Measurements from ENCODE around the gene CTXND1. TPM values are rescaled to one million over a fixed set of nuclear protein-coding genes. Genes with fewer than 3 reads are reported as not detected.

The CTXND1 gene
- total and polyA plus RNA-seq, 2 of the 8 experiments (the other 6 are each of a cell fraction or from before 2014, with no cell fraction given), result 0.03 TPM; not detected in 1

DNA sequence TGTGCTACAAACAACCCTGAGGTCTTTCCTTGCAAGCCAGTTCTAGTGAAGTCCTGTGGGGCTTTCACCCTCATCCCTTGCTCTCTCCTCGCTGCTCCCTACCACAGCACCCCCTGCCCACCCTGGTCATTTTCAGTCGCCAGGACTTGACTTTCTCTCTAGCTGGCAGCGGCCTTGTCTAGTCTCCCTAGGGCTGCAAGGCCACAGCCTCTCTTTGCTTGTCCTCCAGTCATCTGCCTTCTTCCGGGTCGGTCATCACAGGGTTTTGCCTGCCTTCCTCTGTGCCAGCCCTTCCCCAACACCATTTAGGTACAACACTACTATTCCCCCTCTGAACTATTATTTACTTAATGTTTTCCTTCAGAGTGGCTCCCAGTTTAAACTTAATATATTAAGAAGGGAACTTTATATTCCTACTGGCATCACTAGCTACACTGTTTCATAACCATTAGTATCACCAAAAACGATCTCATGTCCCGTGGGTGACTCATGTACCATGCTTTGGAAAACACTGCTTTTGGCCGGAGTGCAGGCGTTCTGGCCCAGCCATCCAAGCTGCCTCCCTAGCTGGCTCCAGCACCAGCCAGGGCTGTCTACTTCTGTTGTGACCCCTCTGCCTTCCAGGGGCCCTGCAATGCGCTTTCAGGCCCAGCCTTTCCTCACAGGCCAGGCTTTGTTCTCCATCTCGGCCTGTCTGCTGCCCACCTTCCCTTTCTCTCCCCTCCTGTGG lies 77.8 kb downstream of the CTXND1 start:
- Histone ChIP-seq H2BK15ac (ENCODE audit: low read length) (no peak overlapping the region), H2AK5ac (ENCODE audit: low read depth, low read length) (no peak overlapping the region), H3K23ac (ENCODE audit: insufficient read length) (no peak overlapping the region), H4K5ac (ENCODE audit: insufficient read length, low read depth, low read length) (no peak overlapping the region), H2BK120ac (replicated peaks; ENCODE audit: low read depth, low read length) (no peak overlapping the region), H3K23me2 (ENCODE audit: low read depth, low read length) (no peaks in the 10 kb centered on the region), H3K4ac (replicated peaks; ENCODE audit: insufficient read length, low read depth, low read length) (no peak overlapping the region), H3K18ac (ENCODE audit: extremely low read depth, low read length) (no peak overlapping the region), H4K20me1 (replicated peaks in 1 of 2; ENCODE audit: control insufficient read depth in 1 of 2, insufficient read depth in 2 of 2, low read length in 2 of 2) (no peaks in the 10 kb centered on the region), H3K4me1 (replicated peaks in 1 of 4; ENCODE audit: control insufficient read depth in 3 of 4, insufficient read depth in 4 of 4, low read length in 3 of 4) (no peaks in the 10 kb centered on the region), H4K8ac (ENCODE audit: extremely low read depth, insufficient read depth, low read length) (no peak overlapping the region), H3K56ac (replicated peaks; ENCODE audit: insufficient read length, low read depth, low read length) (no peak overlapping the region), H3K9me3 (ENCODE audit: insufficient read depth in 2 of 2, low read depth in 1 of 2, low read length in 1 of 2) (no peaks in the 10 kb centered on the region), H2BK12ac (ENCODE audit: low read depth, low read length) (no peak overlapping the region), H3K27ac (ENCODE audit: low read depth, low read length) (no peak overlapping the region), H3K4me2 (ENCODE audit: insufficient read depth in 1 of 2, low read depth in 2 of 2, low read length in 2 of 2) (no peak overlapping the region), H3K27me3 (replicated peaks in 1 of 4; ENCODE audit: control insufficient read depth in 3 of 4, extremely low read depth in 1 of 4, insufficient read depth in 3 of 4, low read length in 3 of 4) (no peaks in the 10 kb centered on the region), H3K4me3 (ENCODE audit: extremely low read depth in 1 of 4, insufficient read depth in 2 of 4, low read depth in 3 of 4, low read length in 4 of 4) (no peak overlapping the region), H4K91ac (replicated peaks; ENCODE audit: insufficient read length, low read length) (no peak overlapping the region), H2BK20ac (ENCODE audit: low read length) (no peak overlapping the region), H3K9ac (replicated peaks in 1 of 4; ENCODE audit: extremely low read depth in 1 of 4, low read depth in 3 of 4, low read length in 3 of 4) (no peak overlapping the region), H3K79me2 (ENCODE audit: control insufficient read depth in 1 of 2, insufficient read depth in 2 of 2, low read length in 2 of 2) (no peaks in the 10 kb centered on the region), H3K36me3 (ENCODE audit: control insufficient read depth in 2 of 4, insufficient read depth in 4 of 4, low read length in 3 of 4) (0 out of 8 replicates have a peak, but pooled peaks cover 0 to 5% (median 0%) of the 10 kb centered on the region in 4 experiments), H3K14ac (ENCODE audit: insufficient read length) (no peak overlapping the region), H2BK5ac (ENCODE audit: low read depth, low read length) (no peak overlapping the region), H2AFZ (ENCODE audit: low read length) (no peak overlapping the region), H3K79me1 (ENCODE audit: low read depth, low read length) (no peaks in the 10 kb centered on the region)
- TF ChIP-seq ZNF274 (IDR thresholded peaks at IDR 0.05; ENCODE audit: borderline replicate concordance, extremely low read depth, low read length), result no peak
- no peak for TF ChIP-seq TAF1 (IDR thresholded peaks at IDR 0.05; ENCODE audit: low read depth, low read length)
- TF ChIP-seq EGR1 (IDR thresholded peaks at IDR 0.05; ENCODE audit: borderline replicate concordance, low read depth, low read length), result no peak
- no peak for TF ChIP-seq YY1 (IDR thresholded peaks at IDR 0.05; ENCODE audit: low read depth, low read length)
- TF ChIP-seq GTF2F1 (IDR thresholded peaks at IDR 0.05; ENCODE audit: borderline replicate concordance, low read depth, low read length), result no peak
- no peak for TF ChIP-seq JUND (IDR thresholded peaks at IDR 0.05; ENCODE audit: low read length)
- no peak for TF ChIP-seq CREB1 (IDR thresholded peaks at IDR 0.05)
- ChIA-PET CTCF (ENCODE audit: partially characterized antibody) (interaction anchor here (0.6 to 3.6 kb wide), 15 partner anchors 7 to 305 kb away, joined by 3 to 14 read pairs (median 6); no protein-coding TSS in a partner anchor), POLR2A (ENCODE audit: partially characterized antibody) (no interaction called here)
- no peak for DNase-seq (ENCODE audit: low read depth in 1 of 2, low spot score in 2 of 2)
- 84% methylated on average over 11 of the region's 11 CpGs; no CpG with 5 or more reads in 1 of the 2 experiments for WGBS, 2 experiments (ENCODE audit: extremely low coverage in 1 of 2, insufficient coverage in 1 of 2, insufficient read length in 1 of 2, insufficient replicate concordance in 2 of 2, low coverage in 1 of 2, low lambda C conversion rate in 2 of 2, missing lambda C conversion rate in 1 of 2)
- no peak for FAIRE-seq

All from H1 (cell line).